ENCODE measurements around the gene CDC42EP2.

The CDC42EP2 gene

GRCh38 chr11:65301491-65302329, 13.0 kb upstream of the CDC42EP2 start:
- Histone ChIP-seq H3K27me3 (no peaks in the 10 kb centered on the region), H3K9me3 (no peaks in the 10 kb centered on the region), H3K4me1 (peaks cover 7% of the 10 kb centered on the region), H3K36me3 (no peaks in the 10 kb centered on the region), H3K4me3 (ENCODE audit: low read depth, low read length) (no peak overlapping the region)
- no peak for TF ChIP-seq CTCF (IDR thresholded peaks at IDR 0.05; ENCODE audit: low read depth, low read length)
- DNase-seq: peak; percentile 53

GRCh38 chr11:65303555-65303954, 11.1 kb upstream of the CDC42EP2 start:
- no peak for TF ChIP-seq CTCF (IDR thresholded peaks at IDR 0.05; ENCODE audit: low read depth, low read length)
- DNase-seq: no peak
- no peaks in the 10 kb centered on the region for H3K27me3 ChIP-seq

GRCh38 chr11:65304110-65304509, 10.6 kb upstream of the CDC42EP2 start:
- Histone ChIP-seq H3K27me3 (no peaks in the 10 kb centered on the region), H3K9me3 (no peaks in the 10 kb centered on the region), H3K36me3 (no peaks in the 10 kb centered on the region), H3K4me3 (ENCODE audit: low read depth, low read length) (no peak overlapping the region), H3K4me1 (peaks cover 12% of the 10 kb centered on the region)
- TF ChIP-seq CTCF (IDR thresholded peaks at IDR 0.05; ENCODE audit: low read depth, low read length): no peak
- DNase-seq: no peak

More at GRCh38 chr11:65303555-65303954, 11.1 kb upstream of the CDC42EP2 start:
- Histone ChIP-seq H3K9me3 (no peaks in the 10 kb centered on the region), H3K4me3 (ENCODE audit: low read depth, low read length) (no peak overlapping the region), H3K36me3 (no peaks in the 10 kb centered on the region), H3K4me1 (peaks cover 7% of the 10 kb centered on the region)

- no peaks in the 10 kb centered on the region for H3K27me3 ChIP-seq
- TF ChIP-seq CTCF (IDR thresholded peaks at IDR 0.05; ENCODE audit: low read depth, low read length): no peak
- H3K9me3 ChIP-seq: no peaks in the 10 kb centered on the region
- DNase-seq: no peak
- no peaks in the 10 kb centered on the region for H3K36me3 ChIP-seq
- no peak overlapping the region for H3K4me3 ChIP-seq (ENCODE audit: low read depth, low read length)
- peaks cover 12% of the 10 kb centered on the region for H3K4me1 ChIP-seq
These were observed 10.1 kb upstream of the CDC42EP2 start for GRCh38 chr11:65304613-65305012.

DNA sequence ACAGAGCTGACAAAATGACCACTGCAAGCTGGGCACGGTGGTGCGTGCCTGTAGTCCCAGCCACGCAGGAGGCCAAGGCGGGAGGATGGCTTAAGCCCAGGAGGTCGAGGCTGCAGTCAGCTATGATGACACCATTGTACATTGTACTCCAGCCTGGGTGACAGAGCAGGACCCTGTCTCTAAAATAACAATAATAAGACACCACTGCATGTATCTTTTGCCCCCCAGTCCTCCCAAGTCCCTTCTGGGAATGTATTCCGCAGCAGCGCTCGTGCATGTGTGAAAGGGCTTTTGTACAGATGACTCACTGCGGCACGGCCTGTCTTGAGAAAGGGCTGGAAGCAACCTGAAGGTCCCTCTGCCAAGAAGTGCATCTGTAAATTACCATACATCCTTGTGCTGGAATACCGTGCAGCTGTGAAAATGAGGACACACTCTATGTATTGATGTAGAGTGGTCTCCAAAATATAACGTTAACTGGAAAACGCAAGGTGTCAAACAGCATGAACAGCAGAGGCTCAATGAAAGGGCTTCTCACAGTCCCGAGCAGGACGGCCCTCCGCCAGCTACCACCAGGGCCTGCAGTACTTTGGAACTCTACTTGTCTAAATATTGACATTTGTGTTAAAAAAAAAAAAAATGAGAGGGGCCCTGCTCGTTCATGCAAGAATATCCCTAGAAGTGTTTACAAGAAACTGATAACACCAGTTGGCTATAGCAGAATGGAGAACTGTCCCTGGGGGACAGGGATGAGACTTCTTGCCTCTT, 9.0 kb upstream of the CDC42EP2 start:
- TF ChIP-seq CTCF (IDR thresholded peaks at IDR 0.05; ENCODE audit: low read depth, low read length): no peak

More for the DNA sequence above, 9.0 kb upstream of the CDC42EP2 start:
- Histone ChIP-seq H3K27me3 (no peaks in the 10 kb centered on the region), H3K9me3 (no peaks in the 10 kb centered on the region), H3K4me1 (peaks cover 12% of the 10 kb centered on the region), H3K4me3 (ENCODE audit: low read depth, low read length) (no peak overlapping the region), H3K36me3 (no peaks in the 10 kb centered on the region)
- no peak for DNase-seq

Measured in BE2C (cell line).